Tibial nerve (tissue), 4 donors: ENCODE results near the gene BPIFB2.

Experiments
- EP300 ChIP-seq, 2 donors: sonication (generic); formaldehyde crosslinking; IDR thresholded peaks; one replicate each; pipeline ENCODE4 v1.6.1; 2017; ENCODE audit warnings: antibody characterized with exemption in 2 of 2, mild to moderate bottlenecking in 1 of 2
- POLR2A ChIP-seq, 2 donors: fragments of 450-650 bp; IDR thresholded peaks; one replicate each; pipeline ENCODE4 v1.6.1; 2017; ENCODE audit warnings: antibody characterized with exemption in 2 of 2, mild to moderate bottlenecking in 2 of 2, moderate library complexity in 2 of 2
- TF ChIP-seq, protein P1 (sequence below), 5 experiments: fragments of 200-600 bp in 3 of 5; fragments of 450-650 bp in 2 of 5; sonication (generic) in 3 of 5; IDR thresholded peaks; one replicate each; pipeline ENCODE4 v1.5.1; 2016 to 2019; ENCODE audit warnings: antibody characterized with exemption in 5 of 5, mild to moderate bottlenecking in 3 of 5, moderate library complexity in 2 of 5

DNA sequence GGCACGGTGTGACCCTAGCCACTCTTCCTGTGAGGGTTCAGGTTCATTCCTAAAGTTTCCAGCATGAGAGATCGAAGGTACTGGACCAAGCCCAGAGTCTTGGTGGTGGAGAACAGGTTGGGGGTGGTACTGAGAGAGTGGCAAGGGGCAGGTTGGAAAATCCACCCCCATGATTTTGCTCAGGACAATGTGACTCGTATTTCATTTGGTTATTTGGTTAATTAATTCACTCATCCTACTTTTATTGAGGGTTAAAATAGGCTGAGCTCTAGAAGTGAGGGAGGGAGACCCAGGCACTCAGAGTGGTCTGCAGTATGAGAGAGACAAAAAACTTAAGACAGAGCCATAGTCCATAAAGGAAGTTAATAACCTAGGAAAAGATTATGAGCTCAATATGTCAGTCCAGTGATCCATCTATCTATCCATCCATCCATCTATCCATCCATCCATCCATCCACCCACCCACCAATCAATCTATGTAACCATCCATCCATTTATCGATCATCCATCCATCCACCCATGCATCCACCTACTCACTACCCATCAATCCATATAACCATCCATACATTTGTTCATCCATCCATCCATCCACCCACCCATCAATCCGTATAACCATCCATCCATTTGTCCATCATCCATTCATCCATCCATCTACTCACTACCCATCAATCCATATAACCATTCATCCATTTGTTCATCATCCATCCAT lies 17.3 kb downstream of the BPIFB2 start:
- TF ChIP-seq, protein P1, sequence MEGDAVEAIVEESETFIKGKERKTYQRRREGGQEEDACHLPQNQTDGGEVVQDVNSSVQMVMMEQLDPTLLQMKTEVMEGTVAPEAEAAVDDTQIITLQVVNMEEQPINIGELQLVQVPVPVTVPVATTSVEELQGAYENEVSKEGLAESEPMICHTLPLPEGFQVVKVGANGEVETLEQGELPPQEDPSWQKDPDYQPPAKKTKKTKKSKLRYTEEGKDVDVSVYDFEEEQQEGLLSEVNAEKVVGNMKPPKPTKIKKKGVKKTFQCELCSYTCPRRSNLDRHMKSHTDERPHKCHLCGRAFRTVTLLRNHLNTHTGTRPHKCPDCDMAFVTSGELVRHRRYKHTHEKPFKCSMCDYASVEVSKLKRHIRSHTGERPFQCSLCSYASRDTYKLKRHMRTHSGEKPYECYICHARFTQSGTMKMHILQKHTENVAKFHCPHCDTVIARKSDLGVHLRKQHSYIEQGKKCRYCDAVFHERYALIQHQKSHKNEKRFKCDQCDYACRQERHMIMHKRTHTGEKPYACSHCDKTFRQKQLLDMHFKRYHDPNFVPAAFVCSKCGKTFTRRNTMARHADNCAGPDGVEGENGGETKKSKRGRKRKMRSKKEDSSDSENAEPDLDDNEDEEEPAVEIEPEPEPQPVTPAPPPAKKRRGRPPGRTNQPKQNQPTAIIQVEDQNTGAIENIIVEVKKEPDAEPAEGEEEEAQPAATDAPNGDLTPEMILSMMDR (IDR thresholded peaks at IDR 0.05) = no peak
- TF ChIP-seq EP300 (IDR thresholded peaks at IDR 0.05) (no peak), POLR2A (IDR thresholded peaks at IDR 0.05) (no peak)
